Thyroid gland (tissue), 4 donors: Measurements from ENCODE around the gene TOM1L2.

Experiments used
- CTCF ChIP-seq, 6 experiments: fragments of 200-600 bp in 3 of 6; fragments of 450-650 bp in 3 of 6; sonication (generic) in 3 of 6; IDR thresholded peaks; one replicate each; pipeline ENCODE4 v1.5.1; 2016 to 2019; ENCODE audit warnings: antibody characterized with exemption in 6 of 6, mild to moderate bottlenecking in 2 of 6, inconsistent platforms in 1 of 6, moderate library complexity in 1 of 6
- POLR2A ChIP-seq, 2 donors: fragments of 450-650 bp; IDR thresholded peaks; one replicate each; pipeline ENCODE4 v1.6.1; 2017; ENCODE audit warnings: antibody characterized with exemption in 2 of 2, mild to moderate bottlenecking in 2 of 2, moderate library complexity in 1 of 2

GRCh38 chr17:17849845-17850373 is 122.3 kb downstream of the TOM1L2 start:
- TF ChIP-seq POLR2A (IDR thresholded peaks at IDR 0.05) (no peak), CTCF (IDR thresholded peaks at IDR 0.05) (peak in 3 of 6 experiments; percentile 13 to 28 (median 13))
